C4-2B (cell line): ENCODE data around the gene NAV2.

Experiments
- H3K27ac ChIP-seq: fragments of 450-650 bp; 2 replicates; pipeline ENCODE4 v1.5.1; 2017
- CTCF ChIP-seq: fragments of 450-650 bp; conservative IDR thresholded peaks from 2 replicates; pipeline ENCODE4 v1.5.1; 2017; ENCODE audit warnings: mild to moderate bottlenecking
- ZFX ChIP-seq: fragments of 450-650 bp; IDR thresholded peaks from 2 replicates; pipeline ENCODE4 v1.6.1; 2017

The NAV2 gene

GRCh38 chr11:19680829-19681368 lies 31.7 kb upstream of the NAV2 start:
- TF ChIP-seq ZFX = no peak
- no peak for TF ChIP-seq CTCF
- no peak overlapping the region for H3K27ac ChIP-seq

- TF ChIP-seq CTCF (no peak), ZFX (no peak)
- no peak overlapping the region for H3K27ac ChIP-seq
These were observed 29.4 kb upstream of the NAV2 start for GRCh38 chr11:19683141-19683805.

- no peak overlapping the region for H3K27ac ChIP-seq
- TF ChIP-seq CTCF (no peak), ZFX (no peak)
These were observed 28.7 kb upstream of the NAV2 start for GRCh38 chr11:19683862-19684491.

- TF ChIP-seq ZFX (no peak), CTCF (no peak)
These were observed 26.4 kb upstream of the NAV2 start for GRCh38 chr11:19686234-19686633.

GRCh38 chr11:19687392-19687791 lies 25.2 kb upstream of the NAV2 start:
- H3K27ac ChIP-seq = no peak overlapping the region
- TF ChIP-seq CTCF = no peak
- no peak for TF ChIP-seq ZFX

More at GRCh38 chr11:19686234-19686633, 26.4 kb upstream of the NAV2 start:
- H3K27ac ChIP-seq = no peak overlapping the region

GRCh38 chr11:19689281-19690000 lies 23.2 kb upstream of the NAV2 start:
- H3K27ac ChIP-seq = no peak overlapping the region
- TF ChIP-seq ZFX = no peak
- TF ChIP-seq CTCF = no peak

GRCh38 chr11:19690885-19691284 lies 21.8 kb upstream of the NAV2 start:
- no peak overlapping the region for H3K27ac ChIP-seq
- no peak for TF ChIP-seq ZFX
- no peak for TF ChIP-seq CTCF
